GM19351 (cell line): ENCODE measurements around the gene PPDPF.

Experiments
- ATAC-seq: cut with Tn5 transposase; IDR thresholded peaks from one replicate; pipeline ENCODE4 v1.9.1; 2021; ENCODE audit warnings: mild to moderate bottlenecking, moderate library complexity; ENCODE audit not compliant: unreplicated experiment

Gene PPDPF

DNA sequence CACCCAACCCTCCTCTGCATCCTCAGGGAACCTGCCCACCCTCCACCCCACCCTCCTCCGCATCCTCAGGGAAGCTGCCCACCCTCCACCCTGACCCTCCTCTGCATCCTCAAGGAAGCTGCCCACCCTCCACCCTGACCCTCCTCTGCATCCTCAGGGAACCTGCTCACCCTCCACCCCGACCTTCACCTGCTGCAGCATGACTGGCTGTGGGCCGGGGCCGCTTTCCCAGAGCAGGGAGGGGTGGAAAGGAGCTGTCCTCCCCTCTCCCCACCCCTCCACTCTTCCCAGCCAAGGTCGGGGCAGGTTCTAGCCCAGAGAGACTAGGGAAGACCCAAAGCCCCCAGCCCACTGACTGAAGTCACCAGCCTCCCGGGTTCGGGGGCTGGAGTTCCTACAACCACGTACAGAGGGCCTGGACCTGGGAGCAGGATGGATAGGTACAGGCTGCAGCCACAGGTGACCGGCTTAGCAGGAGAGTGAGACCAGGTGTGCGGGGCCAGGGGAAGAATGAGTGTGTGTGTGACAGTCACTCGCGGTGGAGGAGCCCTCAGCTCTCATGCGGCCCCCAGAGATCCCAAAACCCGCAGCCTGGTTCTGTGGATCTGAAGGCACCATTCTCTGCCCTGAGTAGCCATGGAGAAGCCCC is 33.3 kb upstream of the PPDPF start:
- ATAC-seq = no peak

DNA sequence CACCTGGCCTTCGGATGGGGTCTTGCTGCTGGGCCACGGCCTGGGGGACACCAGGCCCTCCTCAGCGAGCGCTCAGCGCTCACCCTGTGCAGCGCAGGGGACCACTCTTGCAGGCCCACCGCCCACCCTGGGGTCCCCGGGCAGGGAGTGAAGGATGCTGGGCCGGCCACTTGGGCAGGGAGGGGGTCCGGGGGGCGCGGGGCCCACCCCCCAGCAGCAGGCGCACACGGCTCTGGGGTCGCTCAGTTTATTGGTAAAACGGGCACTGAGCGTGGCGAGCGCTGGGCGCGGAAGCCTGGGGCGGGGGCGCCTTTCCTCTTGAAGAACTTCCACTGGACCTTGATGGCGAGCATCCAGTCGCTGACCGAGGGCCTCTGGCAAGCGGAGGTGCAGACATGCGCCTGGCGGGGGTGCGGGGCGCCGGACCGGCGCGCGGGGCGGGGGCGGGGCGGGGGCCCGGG is 32.8 kb upstream of the PPDPF start:
- no peak for ATAC-seq

DNA sequence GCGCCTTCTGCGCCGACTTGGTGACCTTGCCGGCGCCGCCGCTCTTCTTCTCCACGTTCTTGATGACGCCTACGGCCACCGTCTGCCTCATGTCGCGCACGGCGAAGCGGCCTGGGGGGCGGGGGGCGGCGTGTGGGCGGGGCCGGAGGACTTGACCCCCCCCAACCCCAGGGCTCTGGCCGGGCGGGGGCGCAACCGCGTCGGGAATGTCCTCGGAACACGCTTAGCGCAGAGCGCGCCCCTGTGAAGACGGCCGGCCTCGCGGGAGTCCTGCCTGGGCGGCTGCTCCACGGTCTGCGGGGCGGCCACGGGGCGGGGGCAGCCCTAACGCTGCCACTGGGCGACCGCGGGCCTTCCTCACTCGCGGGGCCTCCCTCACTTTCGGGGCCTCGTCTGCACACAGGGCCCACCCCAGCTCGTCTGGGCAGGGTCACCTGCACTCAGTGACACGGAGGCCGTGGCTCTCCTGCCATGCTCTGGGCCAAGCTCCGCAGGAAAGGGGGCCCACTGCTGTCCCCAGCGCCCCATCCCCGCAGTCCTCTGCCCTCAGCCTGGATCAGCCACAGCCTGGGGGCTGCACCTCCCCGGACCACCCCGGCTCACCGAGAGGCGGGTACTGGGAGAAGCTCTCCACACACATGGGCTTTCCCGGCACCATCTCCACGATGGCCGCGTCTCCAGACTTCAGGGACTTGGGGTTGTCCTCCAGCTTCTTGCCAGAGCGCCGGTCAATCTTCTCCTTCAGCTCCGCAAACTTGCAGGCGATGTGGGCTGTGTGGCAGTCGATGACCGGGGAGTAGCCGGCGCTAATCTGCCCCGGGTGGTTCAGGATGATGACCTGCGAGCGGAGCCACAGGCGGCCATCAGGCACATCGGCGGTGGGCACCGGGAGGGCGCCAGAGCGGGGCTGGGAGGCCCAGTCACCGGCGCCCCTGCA is 32.0 kb upstream of the PPDPF start:
- no peak for ATAC-seq

- no peak for ATAC-seq
Measured at GRCh38 chr20:63490416-63490815, 30.1 kb upstream of the PPDPF start.

DNA sequence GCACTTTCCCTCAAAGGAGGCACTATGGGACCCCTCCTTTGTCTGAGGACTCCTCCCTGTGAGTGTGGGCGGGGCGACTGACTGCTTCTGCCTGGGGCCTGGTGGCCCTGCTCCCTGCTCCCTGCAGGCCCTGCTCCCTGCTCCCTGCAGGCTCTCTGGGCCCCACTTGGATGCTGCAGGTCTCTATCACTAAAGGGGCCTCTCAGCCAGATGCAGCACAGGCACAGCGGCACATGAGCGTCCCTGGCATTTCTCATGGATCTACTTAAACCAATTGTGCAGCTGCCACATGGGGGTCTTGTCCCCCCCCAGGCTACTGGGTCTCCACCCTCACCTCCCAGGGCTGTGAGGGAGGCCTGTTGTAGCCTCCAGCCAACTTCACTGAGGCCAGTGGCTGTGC is 29.5 kb upstream of the PPDPF start:
- ATAC-seq = no peak

- no peak for ATAC-seq
Measured at GRCh38 chr20:63491635-63492230, 28.8 kb upstream of the PPDPF start.

GRCh38 chr20:63492518-63492917 is 28.0 kb upstream of the PPDPF start:
- no peak for ATAC-seq

DNA sequence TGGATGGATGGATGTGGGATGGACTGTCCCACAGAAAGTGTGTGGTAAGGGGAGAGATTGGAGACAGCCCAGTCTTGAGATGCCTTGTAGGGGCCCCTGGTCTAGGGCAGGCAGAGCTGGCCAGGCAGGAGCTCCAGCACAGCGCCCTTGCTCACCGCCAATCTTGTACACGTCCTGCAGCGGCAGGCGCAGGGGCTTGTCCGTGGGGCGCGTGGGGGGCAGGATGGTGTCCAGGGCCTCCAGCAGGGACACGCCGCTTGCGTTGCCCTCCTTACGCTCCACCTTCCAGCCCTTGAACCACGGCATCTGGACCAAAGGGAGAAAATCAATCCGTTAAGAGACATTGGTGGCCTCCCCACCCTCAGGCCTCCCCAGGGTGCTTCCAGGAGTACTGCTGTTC is 27.6 kb upstream of the PPDPF start:
- no peak for ATAC-seq

GRCh38 chr20:63493563-63494020 is 27.0 kb upstream of the PPDPF start:
- no peak for ATAC-seq

DNA sequence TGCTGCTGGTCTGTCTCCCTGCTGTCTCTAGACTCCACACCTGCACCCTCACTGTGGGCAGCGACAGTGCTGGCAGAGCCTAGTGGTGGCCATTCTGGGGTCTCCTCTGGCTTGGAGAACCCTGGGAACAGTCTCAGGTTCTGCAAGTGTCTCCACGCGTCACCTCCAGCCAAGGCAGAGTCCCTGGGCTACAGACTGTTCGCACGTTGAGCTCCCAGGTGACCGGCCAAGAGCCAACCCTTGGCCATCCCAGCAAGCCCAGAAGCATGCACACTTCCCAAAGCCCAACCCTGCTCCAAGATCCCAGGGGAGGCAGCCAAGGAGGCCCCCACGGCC is 26.5 kb upstream of the PPDPF start:
- ATAC-seq = no peak

DNA sequence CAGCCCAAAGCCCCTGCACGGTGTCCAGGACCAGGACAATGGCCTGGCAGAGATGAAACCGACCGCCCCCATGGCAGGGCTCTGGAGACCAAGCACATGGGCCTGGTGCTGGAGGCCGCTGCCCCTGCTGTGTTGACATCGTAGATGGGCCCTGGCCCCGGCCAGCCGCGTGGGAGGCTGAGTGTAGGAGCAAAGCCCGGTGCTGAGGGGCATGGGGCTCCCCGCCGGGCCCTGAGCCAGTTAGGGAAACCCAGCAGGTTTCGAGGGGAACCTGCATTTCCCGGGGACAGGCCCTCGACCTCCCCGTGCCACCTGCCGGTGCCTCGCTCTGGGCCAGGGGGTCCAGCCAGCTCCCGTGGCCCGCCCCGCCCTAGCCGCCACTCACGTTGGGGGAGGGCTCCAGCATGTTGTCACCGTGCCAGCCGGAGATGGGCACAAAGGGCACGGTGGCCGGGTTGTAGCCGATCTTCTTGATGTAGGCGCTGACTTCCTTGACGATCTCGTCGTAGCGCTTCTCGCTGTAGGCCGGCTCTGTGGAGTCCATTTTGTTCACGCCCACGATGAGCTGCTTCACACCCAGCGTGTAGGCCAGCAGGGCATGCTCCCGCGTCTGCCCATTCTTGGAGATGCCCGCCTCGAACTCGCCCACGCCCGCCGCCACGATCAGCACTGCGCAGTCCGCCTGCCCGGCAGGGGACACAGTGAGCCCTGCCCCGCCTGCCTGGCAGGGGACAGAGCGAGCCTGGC is 26.0 kb upstream of the PPDPF start:
- no peak for ATAC-seq

DNA sequence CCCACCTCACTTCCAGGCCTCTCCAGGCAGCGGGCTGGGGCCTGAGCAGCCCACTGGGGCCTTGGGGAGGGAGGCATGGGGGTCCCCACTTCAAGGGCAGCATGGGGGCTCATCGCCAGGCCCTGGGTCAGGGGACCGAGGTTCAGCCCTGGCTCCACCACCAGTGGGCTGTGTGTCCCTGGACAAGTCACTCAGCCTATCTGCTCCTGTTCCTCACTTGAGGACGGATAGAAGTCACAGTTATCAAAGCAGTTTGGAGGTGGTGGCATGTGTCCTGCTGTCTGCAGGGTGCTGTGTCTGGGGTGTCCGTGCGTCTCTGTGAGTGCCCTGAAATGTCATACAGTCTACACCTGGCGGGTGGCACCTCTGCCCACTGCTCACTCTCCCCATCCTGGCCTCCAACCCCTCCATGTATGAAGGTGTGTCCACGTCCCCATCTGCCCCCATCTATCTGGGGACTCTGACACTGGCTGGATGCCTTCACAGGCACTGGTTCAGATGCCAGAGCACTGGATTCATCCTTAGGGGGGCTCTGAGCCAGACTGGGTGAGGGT is 25.3 kb upstream of the PPDPF start:
- ATAC-seq = no peak

GRCh38 chr20:63495741-63496595 is 24.6 kb upstream of the PPDPF start:
- no peak for ATAC-seq

DNA sequence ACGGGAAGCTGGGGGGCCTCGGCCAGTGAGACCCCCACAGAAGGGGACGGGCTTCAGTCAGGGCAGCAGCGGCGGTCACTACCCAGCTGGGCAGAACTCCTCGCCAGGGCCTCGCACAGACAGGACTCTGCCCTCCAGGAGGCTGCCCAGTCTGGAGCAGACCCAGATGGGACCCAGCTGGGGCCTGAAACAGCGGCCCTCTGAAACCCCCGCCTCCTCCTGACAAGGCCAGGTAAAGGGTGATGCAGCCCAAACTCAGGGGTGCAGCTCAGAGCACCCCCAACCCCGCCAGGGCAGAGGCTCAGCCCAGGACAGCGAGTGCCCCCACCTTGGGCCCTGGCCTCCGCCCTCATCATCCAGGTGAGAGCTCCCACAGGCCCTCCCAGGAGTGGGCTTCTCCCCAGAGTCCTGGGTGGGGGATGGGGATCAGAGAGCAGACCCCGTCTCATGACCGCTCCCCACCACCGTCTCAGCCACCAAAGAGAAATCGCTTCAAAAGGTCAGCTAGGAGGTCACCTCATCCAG is 23.9 kb upstream of the PPDPF start:
- no peak for ATAC-seq

GRCh38 chr20:63497138-63497945 is 23.2 kb upstream of the PPDPF start:
- ATAC-seq = no peak

- no peak for ATAC-seq
Measured at GRCh38 chr20:63497946-63498935, 22.3 kb upstream of the PPDPF start.

DNA sequence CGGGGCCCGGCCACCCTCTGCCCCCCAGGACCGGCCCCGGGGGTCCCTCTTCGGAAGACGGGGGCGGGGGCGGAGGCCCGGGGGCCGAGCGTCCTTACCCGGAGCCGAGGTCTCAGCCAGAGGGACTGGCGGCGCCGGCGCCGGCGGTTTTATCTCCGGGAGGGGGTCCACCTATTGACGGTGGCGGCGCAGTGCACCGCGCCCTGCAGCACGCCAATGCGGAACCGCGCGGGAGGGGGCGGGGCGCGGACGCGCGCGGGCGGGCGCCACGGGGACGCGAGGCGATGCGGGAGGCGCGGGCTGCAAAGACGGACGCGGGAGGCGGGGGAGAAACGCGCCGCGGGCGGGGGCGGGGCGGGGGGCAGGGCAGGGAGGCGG is 21.6 kb upstream of the PPDPF start, which contains the start of gene EEF1A2:
EEF1A2 (minus strand) TSS at position 124 of the 378 bp plus-strand sequence. CDS start 1,320 bp downstream, outside the sequence.
- no peak for ATAC-seq
